ACC112 (cell line): Measurements from ENCODE around the gene MPEG1.

Experiments
- H2AFZ ChIP-seq: fragments of 200-600 bp; sonication (generic); one replicate; pipeline ENCODE4 v1.6.0; 2017; ENCODE audit warnings: antibody characterized with exemption, low read length; ENCODE audit not compliant: unreplicated experiment
- H3K27ac ChIP-seq: fragments of 200-600 bp; sonication (generic); 2 replicates; pipeline ENCODE4 v1.5.1; 2014; ENCODE audit warnings: low read depth, mild to moderate bottlenecking, antibody characterized with exemption, low read length, moderate library complexity
- H3K27me3 ChIP-seq: fragments of 200-600 bp; sonication (generic); 2 replicates; pipeline ENCODE4 v1.6.1; 2014; ENCODE audit warnings: mild to moderate bottlenecking, antibody characterized with exemption, low read length, moderate library complexity, mixed read lengths; ENCODE audit not compliant: insufficient read depth
- H3K36me3 ChIP-seq: fragments of 200-600 bp; sonication (generic); 2 replicates; pipeline ENCODE4 v1.6.1; 2016; ENCODE audit warnings: mild to moderate bottlenecking, antibody characterized with exemption, low read length, moderate library complexity, mixed read lengths; ENCODE audit not compliant: insufficient read depth
- H3K4me1 ChIP-seq: fragments of 200-600 bp; sonication (generic); one replicate; pipeline ENCODE4 v1.6.1; 2016; ENCODE audit warnings: low read length, mixed read lengths; ENCODE audit not compliant: insufficient read depth, unreplicated experiment, control insufficient read depth
- H3K4me3 ChIP-seq: fragments of 200-600 bp; sonication (generic); 2 replicates; pipeline ENCODE4 v1.5.1; 2014; ENCODE audit warnings: mild to moderate bottlenecking, low read depth, low read length
- H3K79me2 ChIP-seq: fragments of 200-600 bp; sonication (generic); one replicate; pipeline ENCODE4 v1.6.0; 2016; ENCODE audit warnings: low read length; ENCODE audit not compliant: control insufficient read depth, unreplicated experiment, insufficient read depth

The MPEG1 gene

DNA sequence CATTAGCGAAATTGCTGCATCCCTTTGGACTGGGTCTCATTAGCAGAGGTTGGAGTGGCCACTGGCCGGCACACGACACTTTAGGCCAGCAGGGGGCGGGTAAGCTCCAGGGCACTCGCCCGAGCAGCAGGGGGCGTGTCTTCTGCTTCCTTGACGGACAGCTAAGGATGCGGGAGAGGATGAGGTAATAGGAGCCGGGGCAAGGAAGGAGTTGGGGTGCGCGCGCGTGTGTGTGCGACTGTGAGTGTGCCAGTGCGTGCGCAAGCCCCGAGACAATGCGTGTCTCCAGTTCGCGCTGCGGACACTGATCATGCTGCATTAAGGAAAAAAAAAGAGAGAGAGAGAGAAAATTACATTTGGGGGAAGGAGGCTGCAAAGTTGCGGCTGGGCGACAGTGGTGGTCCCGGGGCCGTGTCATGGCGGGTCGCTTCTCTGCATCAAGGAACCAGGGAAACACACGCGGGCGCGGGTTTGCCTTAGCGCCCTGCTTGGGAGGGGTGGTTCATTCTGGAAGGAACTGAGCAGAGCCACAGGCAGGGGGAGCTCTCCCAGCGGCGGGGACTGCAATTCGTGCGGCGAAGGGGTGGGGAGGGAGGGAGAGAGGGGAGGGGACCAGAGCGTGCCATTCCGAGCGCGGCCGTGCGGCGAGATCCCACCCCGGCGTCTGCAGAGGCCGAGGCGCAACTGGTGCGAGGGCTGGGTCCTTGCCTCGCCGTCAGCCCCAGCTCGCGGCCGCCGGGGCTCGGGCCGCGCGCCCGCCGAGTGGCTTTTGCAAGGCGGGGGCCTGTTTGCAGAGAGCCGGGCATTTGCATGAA, 41.0 kb downstream of the MPEG1 start, which contains the start of gene DTX4:
DTX4 (plus strand) TSS at position 625 of the 815 bp plus-strand sequence. CDS start 464 bp downstream, outside the sequence.
- Histone ChIP-seq H2AFZ (peak within 1 kb of the TSS; percentile 99), H3K27ac (no peak within 1 kb of the TSS), H3K27me3 (peaks cover 33% of the 10 kb centered on the region), H3K4me3 (peak within 1 kb of the TSS; percentile 86), H3K4me1 (peaks cover 7% of the 10 kb centered on the region), H3K79me2 (no peaks in the 10 kb centered on the region), H3K36me3 (no peaks in the 10 kb centered on the region)

DNA sequence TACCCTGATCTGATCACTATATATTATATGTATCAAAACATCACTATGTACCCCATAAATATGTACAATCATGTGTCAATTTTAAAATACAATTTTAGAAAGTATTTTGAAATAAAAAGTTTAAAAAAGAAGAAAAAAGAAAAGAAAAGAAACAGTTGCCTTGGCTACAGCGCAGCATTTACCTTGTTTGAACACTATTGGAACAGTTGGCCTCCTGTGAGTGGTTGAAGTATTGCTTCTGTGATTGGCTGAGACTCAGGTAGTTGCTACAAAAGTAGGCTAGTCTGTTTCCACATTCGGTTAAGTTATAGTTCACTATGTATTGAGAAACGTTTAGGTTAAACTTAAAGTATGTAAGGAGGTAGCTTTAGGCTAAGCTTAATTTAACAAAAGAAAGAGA, 48.7 kb downstream of the MPEG1 start:
- H3K27ac ChIP-seq: no peak overlapping the region
- H3K27me3 ChIP-seq: peaks cover 44% of the 10 kb centered on the region
- no peaks in the 10 kb centered on the region for H3K4me1 ChIP-seq

More for the DNA sequence above, 48.7 kb downstream of the MPEG1 start:
- Histone ChIP-seq H2AFZ (no peak overlapping the region), H3K4me3 (no peak overlapping the region), H3K36me3 (no peaks in the 10 kb centered on the region), H3K79me2 (no peaks in the 10 kb centered on the region)
